Astrocyte of the cerebellum (primary cell): Measurements from ENCODE around the gene SLC17A9.

Experiments
- DNase-seq: peaks from one replicate; pipeline ENCODE4 v3.0.0-alpha.2; 2011; ENCODE audit warnings: low read depth
- H3K4me3 ChIP-seq: 2 replicates; pipeline ENCODE4 v1.5.1; 2011; ENCODE audit warnings: mild to moderate bottlenecking, low read depth, low read length, moderate library complexity
- CTCF ChIP-seq: IDR thresholded peaks from 2 replicates; pipeline ENCODE4 v1.5.1; 2012; ENCODE audit warnings: low read length, low read depth, moderate library complexity, mild to moderate bottlenecking; ENCODE audit errors: missing control alignments
- in situ Hi-C: cut with HindIII; loops from 2 replicates; pipeline ENCODE4 v1.10.0; 2017; ENCODE audit warnings: low sequenced_read_pairs

Gene SLC17A9

GRCh38 chr20:62924442-62925075, 27.9 kb upstream of the SLC17A9 start:
- peak overlapping the region; percentile 93 for H3K4me3 ChIP-seq
- TF ChIP-seq CTCF: no peak
- DNase-seq: no peak
- in situ Hi-C loops: no loop called here

GRCh38 chr20:62925076-62925419, 27.5 kb upstream of the SLC17A9 start:
- H3K4me3 ChIP-seq: peak overlapping the region; percentile 93
- in situ Hi-C loops: no loop called here
- no peak for DNase-seq
- TF ChIP-seq CTCF: no peak

GRCh38 chr20:62925420-62926228, 26.9 kb upstream of the SLC17A9 start:
- no peak for TF ChIP-seq CTCF
- H3K4me3 ChIP-seq: peak overlapping the region; percentile 93
- in situ Hi-C loops: no loop called here
- no peak for DNase-seq

- peak; percentile 64 for TF ChIP-seq CTCF
- H3K4me3 ChIP-seq: peak within 1 kb of the TSS; percentile 93
- in situ Hi-C loops: no loop called here
- DNase-seq: peak; percentile 38
Measured at GRCh38 chr20:62926229-62927127, 26.0 kb upstream of the SLC17A9 start, which contains the start of gene DIDO1. DIDO1 (minus strand) TSS chr20:62926505.

GRCh38 chr20:62927128-62927705, 25.3 kb upstream of the SLC17A9 start:
- H3K4me3 ChIP-seq: peak overlapping the region; percentile 93
- TF ChIP-seq CTCF: no peak
- in situ Hi-C loops: no loop called here
- no peak for DNase-seq
